ENCODE results near the gene STARD8.

Gene STARD8

GRCh38 chrX:68753218-68753617, 105.8 kb downstream of the STARD8 start:
- no peak for DNase-seq

- DNase-seq: no peak
Observed at GRCh38 chrX:68754406-68754805, 106.9 kb downstream of the STARD8 start.

DNA sequence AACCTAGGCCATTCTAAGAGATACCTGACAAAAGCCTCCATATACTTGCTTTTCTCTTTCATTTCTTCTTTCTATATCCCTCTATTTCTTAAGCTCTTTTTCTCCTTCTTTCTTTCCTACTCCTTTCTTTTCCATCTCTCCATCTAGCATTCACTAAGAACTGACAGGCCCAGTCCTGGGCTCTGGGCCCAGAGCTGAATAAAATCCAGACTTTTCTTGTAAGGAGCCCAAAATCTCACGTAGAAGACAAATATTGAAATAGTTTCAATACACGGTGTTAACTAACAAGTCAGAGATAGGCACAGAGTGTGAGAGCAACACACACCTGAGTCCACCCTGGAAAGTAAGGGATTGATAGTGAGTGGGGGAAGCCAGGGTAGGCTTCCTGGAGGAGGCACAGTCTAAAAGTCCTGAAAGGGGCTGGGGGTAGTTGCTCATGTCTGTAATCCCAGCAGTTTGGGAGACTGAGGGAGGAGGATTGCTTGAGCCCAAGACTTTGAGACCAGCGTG, 108.2 kb downstream of the STARD8 start:
- no peak for DNase-seq

GRCh38 chrX:68757331-68757730, 109.9 kb downstream of the STARD8 start:
- no peak for DNase-seq

DNA sequence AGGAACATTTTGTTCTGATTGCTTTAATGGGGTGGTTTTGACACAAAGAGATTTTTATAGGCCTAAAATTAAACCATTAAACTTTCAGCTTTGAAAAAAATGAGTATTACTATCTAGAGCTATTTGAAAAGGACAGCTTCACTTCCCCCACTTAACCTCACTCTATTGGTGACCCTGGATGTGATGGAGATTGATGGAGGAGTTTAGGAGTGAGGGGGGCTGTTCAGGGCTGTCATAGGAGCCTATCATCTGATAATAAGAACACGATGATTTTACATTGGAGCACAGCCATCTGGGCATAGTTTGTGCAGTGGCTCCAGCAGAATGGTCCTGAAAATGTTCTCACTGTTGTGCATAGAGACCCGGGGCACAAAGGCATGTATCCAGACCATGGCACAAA, 110.3 kb downstream of the STARD8 start:
- DNase-seq: no peak

DNA sequence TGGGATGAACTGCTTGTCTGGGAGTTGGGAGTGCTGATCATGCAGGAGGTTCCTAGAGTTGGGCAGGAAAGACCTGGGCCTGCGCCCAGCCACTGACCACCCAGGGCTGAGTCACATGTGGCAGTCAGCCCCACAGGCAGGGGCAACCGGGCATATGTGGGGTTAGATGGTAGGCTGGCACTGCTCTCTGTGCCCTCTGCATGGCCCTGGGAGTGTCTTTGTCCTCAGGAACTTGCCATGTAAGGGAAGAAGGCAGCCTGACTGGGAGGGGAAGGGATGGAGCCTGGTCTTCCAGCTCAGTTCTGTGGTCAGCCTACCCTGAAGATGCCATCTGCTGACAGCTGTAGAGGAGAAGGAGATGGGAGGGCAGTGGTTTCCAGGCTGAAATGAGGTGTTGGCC, 111.2 kb downstream of the STARD8 start:
- no peak for DNase-seq

- no peak for DNase-seq
Observed at GRCh38 chrX:68761086-68761485, 113.6 kb downstream of the STARD8 start.

- DNase-seq: no peak
Observed at GRCh38 chrX:68762766-68763165, 115.3 kb downstream of the STARD8 start.

DNA sequence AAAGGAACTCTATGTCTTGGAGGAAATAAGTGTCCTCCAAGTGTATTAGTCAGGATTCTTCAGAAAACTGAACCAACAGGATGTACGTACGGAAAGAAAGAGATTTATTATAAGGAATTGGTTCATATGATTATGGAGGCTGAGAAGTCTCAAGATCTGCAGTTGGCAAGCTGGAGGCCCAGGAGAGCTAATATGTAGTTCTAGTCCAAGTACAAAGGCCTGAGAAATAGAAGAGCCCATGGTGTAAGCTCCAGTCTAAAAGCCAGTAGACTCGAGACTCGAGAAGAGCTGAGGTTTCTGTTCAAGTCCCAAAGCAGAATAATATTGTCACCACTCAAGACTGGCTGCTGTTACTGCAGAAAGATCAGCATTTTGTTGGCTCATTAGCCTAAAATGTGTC, 116.0 kb downstream of the STARD8 start:
- DNase-seq: no peak
